H9 (cell line): ENCODE measurements around the gene MAP3K5. TPM values are rescaled to one million over a fixed set of nuclear protein-coding genes. Genes with fewer than 3 reads are reported as not detected.

Experiments used
- DNase-seq: peaks from one replicate; pipeline ENCODE4 v3.0.0-alpha.2; 2017
- H2AFZ ChIP-seq: one replicate; pipeline ENCODE4 v1.6.1; 2013; ENCODE audit warnings: mild to moderate bottlenecking, low read length, control low read depth, moderate library complexity
- H2AK5ac ChIP-seq: 2 replicates; pipeline ENCODE4 v1.6.1; 2013; ENCODE audit warnings: low read length, control low read depth, mixed read lengths; ENCODE audit not compliant: insufficient read length
- H2BK120ac ChIP-seq: one replicate; pipeline ENCODE4 v1.6.1; 2013; ENCODE audit warnings: low read depth, mild to moderate bottlenecking, low read length, control low read depth, inconsistent platforms; ENCODE audit not compliant: poor library complexity, severe bottlenecking
- H2BK12ac ChIP-seq: 2 replicates; pipeline ENCODE4 v1.6.1; 2013; ENCODE audit warnings: low read length, control low read depth, mixed read lengths, low read depth; ENCODE audit not compliant: insufficient read length
- H2BK15ac ChIP-seq: 2 replicates; pipeline ENCODE4 v1.6.1; 2013; ENCODE audit warnings: low read depth, low read length, control low read depth
- H2BK20ac ChIP-seq: one replicate; pipeline ENCODE4 v1.6.1; 2013; ENCODE audit warnings: low read depth, mild to moderate bottlenecking, low read length, control low read depth, inconsistent platforms; ENCODE audit not compliant: poor library complexity, severe bottlenecking
- H2BK5ac ChIP-seq: 2 replicates; pipeline ENCODE4 v1.6.1; 2013; ENCODE audit warnings: low read length, control low read depth, mixed read lengths; ENCODE audit not compliant: insufficient read length
- H3K14ac ChIP-seq: 2 replicates; pipeline ENCODE4 v1.6.1; 2013; ENCODE audit warnings: low read length, control low read depth; ENCODE audit not compliant: insufficient read depth
- H3K18ac ChIP-seq: 2 replicates; pipeline ENCODE4 v1.6.1; 2013; ENCODE audit warnings: low read depth, mild to moderate bottlenecking, mixed read lengths, low read length, control low read depth; ENCODE audit not compliant: insufficient read length
- H3K23ac ChIP-seq: 2 replicates; pipeline ENCODE4 v1.6.1; 2013; ENCODE audit warnings: low read length, control low read depth, mixed read lengths, low read depth; ENCODE audit not compliant: insufficient read length
- H3K23me2 ChIP-seq: 2 replicates; pipeline ENCODE4 v1.6.1; 2013; ENCODE audit warnings: low read depth, mild to moderate bottlenecking, mixed read lengths, low read length, control low read depth; ENCODE audit not compliant: insufficient read length, poor library complexity, severe bottlenecking
- H3K27ac ChIP-seq: 2 replicates; pipeline ENCODE4 v1.5.1; 2013; ENCODE audit warnings: low read length, control low read depth, mixed read lengths, low read depth; ENCODE audit not compliant: insufficient read length
- H3K27me3 ChIP-seq: 2 replicates; pipeline ENCODE4 v1.6.1; 2013; ENCODE audit warnings: low read length, control low read depth, inconsistent platforms; ENCODE audit not compliant: insufficient read depth
- H3K4ac ChIP-seq: 2 replicates; pipeline ENCODE4 v1.6.1; 2013; ENCODE audit warnings: low read depth, mild to moderate bottlenecking, control low read depth, inconsistent platforms, low read length, moderate library complexity
- H3K4me1 ChIP-seq: 2 replicates; pipeline ENCODE4 v1.6.1; 2013; ENCODE audit warnings: low read length, control low read depth, inconsistent platforms; ENCODE audit not compliant: insufficient read depth
- H3K4me2 ChIP-seq: 2 replicates; pipeline ENCODE4 v1.6.1; 2013; ENCODE audit warnings: low read length, control low read depth, mixed read lengths; ENCODE audit not compliant: insufficient read length, insufficient read depth
- H3K56ac ChIP-seq: 2 replicates; pipeline ENCODE4 v1.6.1; 2013; ENCODE audit warnings: low read depth, mild to moderate bottlenecking, mixed read lengths, low read length, control low read depth; ENCODE audit not compliant: insufficient read length
- H3K79me1 ChIP-seq: 2 replicates; pipeline ENCODE4 v1.6.1; 2013; ENCODE audit warnings: low read depth, mild to moderate bottlenecking, moderate library complexity, low read length, control low read depth, inconsistent platforms; ENCODE audit not compliant: insufficient read depth, poor library complexity, severe bottlenecking
- H3K79me2 ChIP-seq: 2 replicates; pipeline ENCODE4 v1.6.1; 2013; ENCODE audit warnings: low read length, control low read depth, inconsistent platforms; ENCODE audit not compliant: insufficient read depth
- H3K9ac ChIP-seq: 2 replicates; pipeline ENCODE4 v1.6.1; 2013; ENCODE audit warnings: low read length, control low read depth, mixed read lengths; ENCODE audit not compliant: insufficient read length; ENCODE audit errors: extremely low read depth
- H3K9me3 ChIP-seq: one replicate; pipeline ENCODE4 v1.6.1; 2013; ENCODE audit warnings: low read depth, low read length, inconsistent platforms; ENCODE audit not compliant: control insufficient read depth
- H3T11ph ChIP-seq: one replicate; pipeline ENCODE4 v1.6.1; 2013; ENCODE audit warnings: mild to moderate bottlenecking, low read length, control low read depth, inconsistent platforms
- H4K20me1 ChIP-seq: one replicate; pipeline ENCODE4 v1.6.1; 2013; ENCODE audit not compliant: control insufficient read depth, insufficient read length, insufficient read depth
- H4K5ac ChIP-seq: 2 replicates; pipeline ENCODE4 v1.6.1; 2013; ENCODE audit warnings: low read depth, mild to moderate bottlenecking, mixed read lengths, low read length, control low read depth; ENCODE audit not compliant: insufficient read length
- H4K8ac ChIP-seq: replicated peaks from 2 replicates; pipeline ENCODE4 v1.6.1; 2013; ENCODE audit warnings: low read length, control low read depth, mixed read lengths, low read depth; ENCODE audit not compliant: insufficient read length
- H4K91ac ChIP-seq: 2 replicates; pipeline ENCODE4 v1.6.1; 2013; ENCODE audit warnings: low read depth, mild to moderate bottlenecking, moderate library complexity, mixed read lengths, low read length, control low read depth; ENCODE audit not compliant: insufficient read length
- H3K27ac Mint-ChIP-seq, 3 experiments: 2 replicates in 2 of 3; 3 replicates in 1 of 3; pipeline ENCODE4 v1.8.0; 2020 to 2021; ENCODE audit warnings: mixed read lengths in 3 of 3, mild to moderate bottlenecking in 1 of 3, moderate library complexity in 1 of 3
- H3K27me3 Mint-ChIP-seq: 2 replicates; pipeline ENCODE4 v1.8.0; 2021; ENCODE audit warnings: low read depth, mild to moderate bottlenecking, moderate library complexity, mixed read lengths
- H3K36me3 Mint-ChIP-seq, 3 experiments: 2 replicates in 2 of 3; 3 replicates in 1 of 3; pipeline ENCODE4 v1.8.0; 2020 to 2021; ENCODE audit warnings: low read depth in 3 of 3, mixed read lengths in 3 of 3; ENCODE audit not compliant: insufficient read depth in 1 of 3
- H3K4me1 Mint-ChIP-seq, 2 experiments: 2 replicates each; pipeline ENCODE4 v1.8.0; 2020; ENCODE audit warnings: mixed read lengths in 2 of 2
- H3K4me3 Mint-ChIP-seq, 2 experiments: 2 replicates in 1 of 2; 3 replicates in 1 of 2; pipeline ENCODE4 v1.8.0; 2020 to 2021; ENCODE audit warnings: mild to moderate bottlenecking in 2 of 2, mixed read lengths in 2 of 2, moderate library complexity in 1 of 2
- H3K9me3 Mint-ChIP-seq, 2 experiments: 2 replicates in 1 of 2; 3 replicates in 1 of 2; pipeline ENCODE4 v1.8.0; 2020; ENCODE audit warnings: mild to moderate bottlenecking in 2 of 2, mixed read lengths in 2 of 2, moderate library complexity in 1 of 2
- WGBS: extraction: QIAGEN DNeasy Blood & Tissue Kit; methylation state at CpG from one replicate; pipeline ENCODE4 v1.1.7; 2013; ENCODE audit warnings: missing lambda C conversion rate, low lambda C conversion rate, mixed read lengths; ENCODE audit not compliant: insufficient read length; ENCODE audit errors: extremely low coverage; 5-methylcytosine and 5-hydroxymethylcytosine counted together
- total RNA-seq: library from RNA; stranded (reverse); gene quantifications from 2 replicates; pipeline ENCODE4 v1.2.1, GENCODE V29; 2021
- TF ChIP-seq, protein P1 (sequence below): fragments of 200-600 bp; sonication (generic); conservative IDR thresholded peaks from 3 replicates; pipeline ENCODE4 v1.8.0; 2021; ENCODE audit warnings: antibody characterized with exemption, mild to moderate bottlenecking

Gene MAP3K5
- total RNA-seq, 1 experiment from 2014 or later, result 1.6 TPM

DNA sequence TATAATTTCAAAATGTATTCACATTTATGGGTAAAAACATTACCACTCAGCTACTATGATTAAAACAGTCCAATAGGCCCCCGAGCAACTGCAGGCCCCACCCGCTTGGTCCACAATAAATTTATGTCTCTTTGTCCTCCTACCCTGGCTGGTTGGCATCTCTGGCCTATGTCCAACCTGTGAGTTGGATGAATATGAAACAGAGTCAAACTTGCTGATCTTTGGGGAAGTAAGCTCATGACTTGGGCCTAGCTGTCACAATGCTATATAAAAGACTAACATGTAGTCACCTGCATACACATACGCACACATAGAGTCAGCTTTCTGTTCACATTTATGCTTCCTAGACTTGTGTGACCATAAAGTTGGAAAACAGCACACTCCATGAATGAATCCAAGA lies 262.6 kb downstream of the MAP3K5 start:
- no peak overlapping the region for H4K5ac ChIP-seq
- H3K4me1 ChIP-seq, result peaks cover 20% of the 10 kb centered on the region
- peaks cover 67 to 81% of the 10 kb centered on the region in 2 experiments for H3K4me1 Mint-ChIP-seq

More for the DNA sequence above, 262.6 kb downstream of the MAP3K5 start:
- Histone ChIP-seq H3K79me2 (peaks cover 7% of the 10 kb centered on the region; the same call in 1 of the 2 replicates), H3K27ac (no peak overlapping the region), H2BK5ac (no peak overlapping the region), H3K14ac (no peak overlapping the region), H2BK15ac (no peak overlapping the region), H3T11ph (no peak overlapping the region), H2AK5ac (no peak overlapping the region), H2AFZ (no peak overlapping the region), H2BK20ac (no peak overlapping the region), H3K56ac (no peak overlapping the region), H3K4ac (no peak overlapping the region), H4K8ac (no peak overlapping the region), H3K27me3 (no peaks in the 10 kb centered on the region), H4K91ac (no peak overlapping the region), H3K9me3 (no peaks in the 10 kb centered on the region), H3K18ac (no peak overlapping the region), H3K4me2 (no peak overlapping the region), H4K20me1 (no peaks in the 10 kb centered on the region), H3K79me1 (peaks cover 4% of the 10 kb centered on the region), H3K23me2 (no peaks in the 10 kb centered on the region), H3K9ac (no peak overlapping the region), H3K23ac (no peak overlapping the region), H2BK120ac (no peak overlapping the region), H2BK12ac (no peak overlapping the region)
- no peaks in the 10 kb centered on the region for H3K27me3 Mint-ChIP-seq
- peaks cover 0 to 2% (median 0%) of the 10 kb centered on the region in 3 experiments; a peak in 1 of 7 replicates for H3K36me3 Mint-ChIP-seq
- no peaks in the 10 kb centered on the region for H3K9me3 Mint-ChIP-seq
- DNase-seq, result no peak
- WGBS, result no CpG with 5 or more reads among the region's 3 CpGs
- H3K27ac Mint-ChIP-seq, result no peak overlapping the region; a peak in 1 of 7 replicates
- TF ChIP-seq, protein P1, sequence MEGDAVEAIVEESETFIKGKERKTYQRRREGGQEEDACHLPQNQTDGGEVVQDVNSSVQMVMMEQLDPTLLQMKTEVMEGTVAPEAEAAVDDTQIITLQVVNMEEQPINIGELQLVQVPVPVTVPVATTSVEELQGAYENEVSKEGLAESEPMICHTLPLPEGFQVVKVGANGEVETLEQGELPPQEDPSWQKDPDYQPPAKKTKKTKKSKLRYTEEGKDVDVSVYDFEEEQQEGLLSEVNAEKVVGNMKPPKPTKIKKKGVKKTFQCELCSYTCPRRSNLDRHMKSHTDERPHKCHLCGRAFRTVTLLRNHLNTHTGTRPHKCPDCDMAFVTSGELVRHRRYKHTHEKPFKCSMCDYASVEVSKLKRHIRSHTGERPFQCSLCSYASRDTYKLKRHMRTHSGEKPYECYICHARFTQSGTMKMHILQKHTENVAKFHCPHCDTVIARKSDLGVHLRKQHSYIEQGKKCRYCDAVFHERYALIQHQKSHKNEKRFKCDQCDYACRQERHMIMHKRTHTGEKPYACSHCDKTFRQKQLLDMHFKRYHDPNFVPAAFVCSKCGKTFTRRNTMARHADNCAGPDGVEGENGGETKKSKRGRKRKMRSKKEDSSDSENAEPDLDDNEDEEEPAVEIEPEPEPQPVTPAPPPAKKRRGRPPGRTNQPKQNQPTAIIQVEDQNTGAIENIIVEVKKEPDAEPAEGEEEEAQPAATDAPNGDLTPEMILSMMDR, result no peak
- no peak overlapping the region for H3K4me3 Mint-ChIP-seq
